ENCODE data around the gene NT5DC1.

DNA sequence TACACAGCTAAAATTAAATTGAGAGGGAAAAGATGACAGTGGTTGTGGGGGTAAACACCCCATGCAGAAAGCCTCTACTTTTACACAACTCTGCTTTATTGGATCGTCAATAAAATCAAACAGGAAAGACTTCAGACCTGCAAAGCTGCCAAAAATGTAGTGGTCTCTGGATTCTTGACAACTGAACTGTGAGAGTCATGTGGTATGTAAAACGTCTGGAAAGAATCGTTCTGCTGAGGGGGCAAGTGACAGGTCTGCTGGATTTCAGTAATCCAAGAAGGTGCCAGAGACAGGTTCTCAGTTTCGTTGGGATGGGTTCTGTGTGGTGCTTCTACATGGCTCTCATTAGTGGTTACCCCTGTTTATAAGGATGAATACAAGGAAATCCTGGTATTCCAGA, 89.9 kb downstream of the NT5DC1 start:
- TF ChIP-seq, protein P1, sequence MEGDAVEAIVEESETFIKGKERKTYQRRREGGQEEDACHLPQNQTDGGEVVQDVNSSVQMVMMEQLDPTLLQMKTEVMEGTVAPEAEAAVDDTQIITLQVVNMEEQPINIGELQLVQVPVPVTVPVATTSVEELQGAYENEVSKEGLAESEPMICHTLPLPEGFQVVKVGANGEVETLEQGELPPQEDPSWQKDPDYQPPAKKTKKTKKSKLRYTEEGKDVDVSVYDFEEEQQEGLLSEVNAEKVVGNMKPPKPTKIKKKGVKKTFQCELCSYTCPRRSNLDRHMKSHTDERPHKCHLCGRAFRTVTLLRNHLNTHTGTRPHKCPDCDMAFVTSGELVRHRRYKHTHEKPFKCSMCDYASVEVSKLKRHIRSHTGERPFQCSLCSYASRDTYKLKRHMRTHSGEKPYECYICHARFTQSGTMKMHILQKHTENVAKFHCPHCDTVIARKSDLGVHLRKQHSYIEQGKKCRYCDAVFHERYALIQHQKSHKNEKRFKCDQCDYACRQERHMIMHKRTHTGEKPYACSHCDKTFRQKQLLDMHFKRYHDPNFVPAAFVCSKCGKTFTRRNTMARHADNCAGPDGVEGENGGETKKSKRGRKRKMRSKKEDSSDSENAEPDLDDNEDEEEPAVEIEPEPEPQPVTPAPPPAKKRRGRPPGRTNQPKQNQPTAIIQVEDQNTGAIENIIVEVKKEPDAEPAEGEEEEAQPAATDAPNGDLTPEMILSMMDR (conservative IDR thresholded peaks at IDR 0.05; ENCODE audit: low read depth, low read length): no peak
- no peak for TF ChIP-seq EZH2 (IDR thresholded peaks at IDR 0.05; ENCODE audit: borderline replicate concordance, low read depth, low read length, poor library complexity, severe bottlenecking)
